Limb (tissue), 2 donors: Measurements from ENCODE around the gene ZCCHC7.

ENCODE experiments used
- DNase-seq, 2 donors: peaks; one replicate each; pipeline ENCODE4 v3.0.0-alpha.2; 2016; ENCODE audit errors: extremely low spot score in 2 of 2

Gene ZCCHC7

GRCh38 chr9:37405350-37405749 lies 285.0 kb downstream of the ZCCHC7 start:
- DNase-seq = no peak

- no peak for DNase-seq
These were observed 285.5 kb downstream of the ZCCHC7 start for GRCh38 chr9:37405764-37406380.

- DNase-seq = no peak
These were observed 286.4 kb downstream of the ZCCHC7 start for GRCh38 chr9:37406603-37407401.

- DNase-seq = no peak
These were observed 287.1 kb downstream of the ZCCHC7 start for GRCh38 chr9:37407468-37407867.
